Ecto neural progenitor cell (in vitro differentiated cells): Measurements from ENCODE around the gene MFAP2.
"Not testable (repeated sequence)": the region's sequence is repeated elsewhere in the genome, so short reads cannot be mapped to it uniquely, and the experiment has no call there.

Experiments used
- DNase-seq: peaks from one replicate; pipeline ENCODE4 v3.0.0-alpha.2; 2018; ENCODE audit warnings: low spot score

MFAP2 gene

DNA sequence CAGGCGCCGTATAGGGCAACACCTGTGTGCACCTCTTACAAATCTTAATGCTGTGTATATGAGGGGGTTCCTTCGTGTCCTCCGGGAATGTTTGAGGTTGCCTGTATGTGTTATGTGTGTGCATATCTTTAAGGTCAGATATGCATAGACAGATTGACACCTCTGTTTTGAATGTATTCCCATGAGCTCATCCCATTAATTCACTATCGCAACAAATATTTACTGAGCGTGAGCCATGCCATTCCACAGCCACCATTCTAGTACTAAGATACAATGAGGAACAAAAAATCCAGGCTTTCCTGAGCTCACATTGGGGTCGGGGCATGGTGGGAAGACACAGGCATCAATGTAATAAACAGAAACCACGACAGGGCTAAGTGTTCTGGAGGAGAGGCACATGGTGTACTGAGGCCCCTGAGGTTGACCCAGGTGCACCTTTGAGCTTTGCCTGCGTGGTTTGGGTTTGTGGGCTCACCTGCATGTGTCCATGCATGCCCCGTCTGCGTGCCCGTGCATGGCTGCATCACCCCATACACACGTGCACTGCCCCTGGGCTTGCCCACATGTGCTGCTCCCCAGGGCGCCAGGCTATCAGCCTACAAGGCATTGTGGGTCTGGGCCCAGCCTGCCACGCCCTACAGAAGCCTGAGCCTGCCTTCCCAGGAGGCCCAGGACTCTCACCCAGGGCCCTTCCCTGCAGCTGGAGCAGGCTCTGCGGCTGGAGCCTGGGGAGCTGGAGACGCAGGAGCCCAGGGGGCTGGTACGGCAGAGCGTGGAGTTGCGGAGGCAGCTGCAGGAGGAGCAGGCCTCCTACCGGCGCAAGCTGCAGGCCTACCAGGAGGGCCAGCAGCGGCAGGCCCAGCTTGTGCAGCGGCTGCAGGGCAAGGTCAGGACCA is 51.0 kb downstream of the MFAP2 start:
- not testable (repeated sequence) for DNase-seq

DNA sequence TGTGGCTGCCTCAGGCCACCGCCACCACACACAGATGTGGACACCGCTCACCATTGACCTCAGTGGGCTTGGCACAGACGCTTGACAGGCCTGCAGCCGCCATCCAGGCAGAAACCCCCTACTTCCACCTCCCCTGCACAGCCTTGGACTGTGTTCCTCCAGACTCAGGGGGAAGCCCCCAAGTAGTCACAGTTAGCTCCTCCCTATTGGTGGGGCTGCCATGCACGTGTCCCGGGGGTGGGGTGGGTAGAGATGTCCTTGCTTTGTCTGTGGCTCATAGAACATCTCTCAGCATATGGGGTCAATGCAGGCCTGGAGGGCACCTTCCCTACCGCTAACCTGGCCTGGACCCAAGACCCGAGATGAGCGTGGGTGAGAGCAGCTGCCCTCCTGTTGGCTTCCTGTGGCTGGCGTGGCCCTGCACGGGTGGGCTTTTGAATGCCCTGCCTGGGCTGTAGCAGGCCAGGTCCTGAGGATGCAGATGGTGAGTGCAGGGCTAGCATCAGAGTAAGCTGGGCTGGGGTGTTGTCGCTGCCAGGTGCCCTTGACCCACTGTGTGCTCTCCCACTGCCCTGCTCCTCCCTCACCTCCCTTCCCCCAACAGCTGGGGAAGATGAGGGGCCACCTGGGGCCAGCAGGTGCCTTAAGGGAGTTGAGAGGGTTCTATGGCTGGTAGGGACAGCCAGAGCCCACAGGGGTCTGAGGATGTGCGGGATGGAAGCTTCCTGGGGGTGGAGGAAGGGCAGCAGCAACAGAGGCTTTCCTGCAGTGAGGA is 52.5 kb downstream of the MFAP2 start:
- DNase-seq, result no peak

DNA sequence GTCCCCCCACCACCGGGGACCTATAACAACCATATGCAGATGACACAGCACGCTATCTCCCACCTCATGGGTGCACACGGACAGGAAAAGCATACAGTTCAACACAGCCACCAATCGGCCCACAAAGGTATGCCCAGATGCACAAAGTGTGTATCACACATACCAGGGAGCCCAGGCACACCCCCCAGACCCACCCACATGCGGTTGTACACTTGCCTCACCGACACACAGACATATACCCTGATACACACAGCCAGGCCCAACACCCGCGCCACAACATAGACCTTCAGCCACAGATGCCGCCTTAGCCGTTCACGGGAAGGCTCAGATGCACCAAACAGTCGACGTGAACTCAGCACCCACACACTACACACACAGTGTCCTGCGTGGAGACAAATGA is 53.2 kb downstream of the MFAP2 start:
- no peak for DNase-seq

DNA sequence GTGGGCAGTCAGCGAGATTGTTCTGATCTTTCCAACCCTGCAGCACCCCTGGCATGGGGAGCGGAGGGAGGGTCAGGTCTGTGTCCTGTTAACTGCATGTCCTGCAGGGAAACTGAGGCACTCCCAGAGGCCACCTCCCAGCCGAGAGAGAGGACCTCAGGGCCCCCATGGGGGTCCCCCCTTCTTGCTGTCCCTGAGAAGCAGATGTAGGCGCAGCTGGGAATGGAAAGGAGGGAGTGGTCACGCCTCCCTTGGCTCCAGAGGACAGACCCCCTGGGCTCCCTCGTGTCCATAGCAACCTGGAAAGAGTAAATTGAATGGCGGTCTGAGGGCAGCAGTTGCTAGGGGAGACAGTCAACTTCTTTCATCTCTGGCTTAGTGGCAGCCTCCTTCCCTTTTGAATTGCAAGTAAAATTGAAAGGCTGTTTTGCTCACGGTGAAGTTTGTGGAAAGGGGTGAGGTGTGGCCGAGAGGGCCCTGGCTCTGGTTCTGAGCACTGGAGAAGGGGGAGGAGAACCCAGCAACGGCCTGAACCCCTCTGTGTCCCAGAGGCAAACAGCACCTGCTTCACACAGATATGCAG is 53.8 kb downstream of the MFAP2 start:
- DNase-seq, result peak; percentile 86

GRCh38 chr1:16925635-16926490 is 54.6 kb downstream of the MFAP2 start:
- no peak for DNase-seq

DNA sequence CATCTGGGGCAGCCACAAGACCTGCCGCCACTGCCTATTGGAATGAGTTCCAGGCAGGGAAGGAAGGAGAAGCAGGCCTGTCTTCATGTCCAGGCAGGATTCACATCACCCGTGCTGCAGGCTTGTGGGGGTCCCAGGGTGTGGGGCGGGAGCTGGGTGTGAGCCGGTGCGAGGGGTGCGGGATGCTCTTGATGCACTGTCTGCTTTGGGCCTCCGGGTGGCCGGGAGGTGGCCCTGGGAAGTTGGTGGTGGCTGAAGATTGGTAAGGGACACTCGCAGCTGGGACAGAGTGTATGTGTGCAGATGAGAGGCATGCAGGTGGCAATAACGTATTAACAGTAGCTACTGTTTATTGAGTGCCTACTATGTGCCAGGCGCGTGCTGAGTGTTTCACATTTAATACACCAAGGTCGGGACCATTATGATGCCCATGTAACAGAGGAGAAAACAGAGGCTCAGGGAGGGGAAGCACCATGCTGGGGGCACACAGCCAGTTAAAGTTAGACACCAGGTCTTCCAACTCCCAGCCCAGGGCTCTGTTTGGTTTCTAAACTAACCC is 55.4 kb downstream of the MFAP2 start:
- DNase-seq, result peak; percentile 49
